ENCODE measurements around the gene HSPA12B.

HSPA12B gene

GRCh38 chr20:3794701-3795420 is 62.4 kb downstream of the HSPA12B start:
- Histone ChIP-seq H3K4me1 (ENCODE audit: insufficient read depth, poor library complexity, severe bottlenecking) (peaks cover 11% of the 10 kb centered on the region), H3K27ac (ENCODE audit: poor library complexity, severe bottlenecking) (peak overlapping the region; percentile 74), H3K4me3 (ENCODE audit: severe bottlenecking) (no peak overlapping the region), H3K36me3 (ENCODE audit: low read depth) (peaks cover 31% of the 10 kb centered on the region), H3K27me3 (ENCODE audit: insufficient read depth, poor library complexity, severe bottlenecking) (no peaks in the 10 kb centered on the region), H3K9me3 (ENCODE audit: severe bottlenecking) (no peaks in the 10 kb centered on the region)
- no peak for TF ChIP-seq CTCF (IDR thresholded peaks at IDR 0.05; ENCODE audit: poor library complexity, severe bottlenecking)
- no peak for ATAC-seq (ENCODE audit: low read depth)
- no peak for DNase-seq (ENCODE audit: low spot score)

- Histone ChIP-seq H3K27me3 (ENCODE audit: insufficient read depth, poor library complexity, severe bottlenecking) (no peaks in the 10 kb centered on the region), H3K36me3 (ENCODE audit: low read depth) (peaks cover 40% of the 10 kb centered on the region), H3K4me1 (ENCODE audit: insufficient read depth, poor library complexity, severe bottlenecking) (peaks cover 11% of the 10 kb centered on the region), H3K9me3 (ENCODE audit: severe bottlenecking) (no peaks in the 10 kb centered on the region), H3K27ac (ENCODE audit: poor library complexity, severe bottlenecking) (peak within 1 kb of the TSS; percentile 74), H3K4me3 (ENCODE audit: severe bottlenecking) (peak within 1 kb of the TSS; percentile 82)
- DNase-seq (ENCODE audit: low spot score) = peak; percentile 97
- peak; percentile 40 for TF ChIP-seq CTCF (IDR thresholded peaks at IDR 0.05; ENCODE audit: poor library complexity, severe bottlenecking)
- peak; percentile 86 for ATAC-seq (ENCODE audit: low read depth)
Observed at GRCh38 chr20:3795511-3796468, 63.3 kb downstream of the HSPA12B start, which contains the start of gene CDC25B. TSS of gene CDC25B (plus strand) at chr20:3796310. CDS start at chr20:3796532, 222 bp downstream.

- Histone ChIP-seq H3K27ac (ENCODE audit: poor library complexity, severe bottlenecking) (peak overlapping the region; percentile 74), H3K4me3 (ENCODE audit: severe bottlenecking) (peak overlapping the region; percentile 82), H3K4me1 (ENCODE audit: insufficient read depth, poor library complexity, severe bottlenecking) (peaks cover 11% of the 10 kb centered on the region), H3K36me3 (ENCODE audit: low read depth) (peaks cover 48% of the 10 kb centered on the region), H3K27me3 (ENCODE audit: insufficient read depth, poor library complexity, severe bottlenecking) (no peaks in the 10 kb centered on the region), H3K9me3 (ENCODE audit: severe bottlenecking) (no peaks in the 10 kb centered on the region)
- ATAC-seq (ENCODE audit: low read depth) = peak; percentile 17
- no peak for TF ChIP-seq CTCF (IDR thresholded peaks at IDR 0.05; ENCODE audit: poor library complexity, severe bottlenecking)
- DNase-seq (ENCODE audit: low spot score) = no peak
Observed at GRCh38 chr20:3796477-3797225, 64.2 kb downstream of the HSPA12B start.

GRCh38 chr20:3797226-3797545 is 64.7 kb downstream of the HSPA12B start:
- H3K27ac ChIP-seq (ENCODE audit: poor library complexity, severe bottlenecking) = peak overlapping the region; percentile 74
- H3K4me1 ChIP-seq (ENCODE audit: insufficient read depth, poor library complexity, severe bottlenecking) = peaks cover 11% of the 10 kb centered on the region
- H3K4me3 ChIP-seq (ENCODE audit: severe bottlenecking) = peak overlapping the region; percentile 82
- TF ChIP-seq CTCF (IDR thresholded peaks at IDR 0.05; ENCODE audit: poor library complexity, severe bottlenecking) = no peak
- H3K27me3 ChIP-seq (ENCODE audit: insufficient read depth, poor library complexity, severe bottlenecking) = no peaks in the 10 kb centered on the region
- H3K36me3 ChIP-seq (ENCODE audit: low read depth) = peaks cover 54% of the 10 kb centered on the region
- ATAC-seq (ENCODE audit: low read depth) (0 out of 3 replicates have a peak, but pooled peaks have one; percentile 1), DNase-seq (ENCODE audit: low spot score) (no peak)
- no peaks in the 10 kb centered on the region for H3K9me3 ChIP-seq (ENCODE audit: severe bottlenecking)

Measured in RWPE2 (cell line).